ENCODE data around the gene WDFY3.
"Not testable (repeated sequence)": the region's sequence is repeated elsewhere in the genome, so short reads cannot be mapped to it uniquely, and the experiment has no call there.

WDFY3 gene

GRCh38 chr4:84681486-84682274 is 284.8 kb downstream of the WDFY3 start:
- DNase-seq (ENCODE audit: low read depth in 2 of 3, low spot score in 1 of 3), result no peak

GRCh38 chr4:84680956-84681355 is 285.5 kb downstream of the WDFY3 start:
- no peak for DNase-seq (ENCODE audit: low read depth in 2 of 3, low spot score in 1 of 3)

- DNase-seq (ENCODE audit: low read depth in 2 of 3, low spot score in 1 of 3), result no peak
These were observed 287.3 kb downstream of the WDFY3 start for GRCh38 chr4:84678976-84679744.

- no peak for DNase-seq (ENCODE audit: low read depth in 2 of 3, low spot score in 1 of 3)
These were observed 288.5 kb downstream of the WDFY3 start for GRCh38 chr4:84677995-84678394.

- DNase-seq (ENCODE audit: low read depth in 2 of 3, low spot score in 1 of 3), result no peak
These were observed 289.4 kb downstream of the WDFY3 start for GRCh38 chr4:84677093-84677492.

- no peak for DNase-seq (ENCODE audit: low read depth in 2 of 3, low spot score in 1 of 3)
These were observed 292.8 kb downstream of the WDFY3 start for GRCh38 chr4:84673475-84674240.

GRCh38 chr4:84672177-84672576 is 294.3 kb downstream of the WDFY3 start:
- no peak for DNase-seq (ENCODE audit: low read depth in 2 of 3, low spot score in 1 of 3)

- no peak for DNase-seq (ENCODE audit: low read depth in 2 of 3, low spot score in 1 of 3)
These were observed 297.3 kb downstream of the WDFY3 start for GRCh38 chr4:84669201-84669600.

GRCh38 chr4:84666439-84666838 is 300.1 kb downstream of the WDFY3 start:
- no peak for DNase-seq (ENCODE audit: low read depth in 2 of 3, low spot score in 1 of 3)

GRCh38 chr4:84664767-84665166 is 301.7 kb downstream of the WDFY3 start:
- DNase-seq (ENCODE audit: low read depth in 2 of 3, low spot score in 1 of 3), result not testable (repeated sequence)

GRCh38 chr4:84661191-84661939 is 305.1 kb downstream of the WDFY3 start:
- no peak for DNase-seq (ENCODE audit: low read depth in 2 of 3, low spot score in 1 of 3)

GRCh38 chr4:84660606-84661005 is 305.9 kb downstream of the WDFY3 start:
- no peak for DNase-seq (ENCODE audit: low read depth in 2 of 3, low spot score in 1 of 3)

GRCh38 chr4:84652478-84652877 is 314.0 kb downstream of the WDFY3 start:
- no peak for DNase-seq (ENCODE audit: low read depth in 2 of 3, low spot score in 1 of 3)

GRCh38 chr4:84651499-84651898 is 315.0 kb downstream of the WDFY3 start:
- DNase-seq (ENCODE audit: low read depth in 2 of 3, low spot score in 1 of 3), result no peak

- no peak for DNase-seq (ENCODE audit: low read depth in 2 of 3, low spot score in 1 of 3)
These were observed 317.4 kb downstream of the WDFY3 start for GRCh38 chr4:84648863-84649647.

- DNase-seq (ENCODE audit: low read depth in 2 of 3, low spot score in 1 of 3), result no peak
These were observed 318.3 kb downstream of the WDFY3 start for GRCh38 chr4:84648178-84648577.

GRCh38 chr4:84647312-84647884 is 319.1 kb downstream of the WDFY3 start:
- no peak for DNase-seq (ENCODE audit: low read depth in 2 of 3, low spot score in 1 of 3)

GRCh38 chr4:84644087-84644486 is 322.4 kb downstream of the WDFY3 start:
- no peak for DNase-seq (ENCODE audit: low read depth in 2 of 3, low spot score in 1 of 3)

- DNase-seq (ENCODE audit: low read depth in 2 of 3, low spot score in 1 of 3), result no peak
These were observed 327.3 kb downstream of the WDFY3 start for GRCh38 chr4:84639145-84639544.

- no peak for DNase-seq (ENCODE audit: low read depth in 2 of 3, low spot score in 1 of 3)
These were observed 328.4 kb downstream of the WDFY3 start for GRCh38 chr4:84638092-84638491.
